GM18507 (cell line): ENCODE data around the gene TRIM26.
"Not testable (repeated sequence)": the region's sequence is repeated elsewhere in the genome, so short reads cannot be mapped to it uniquely, and the experiment has no call there.

Source experiments
- DNase-seq: peaks from one replicate; pipeline ENCODE4 v3.0.0; 2011; ENCODE audit warnings: low read depth; ENCODE audit not compliant: insufficient read length; ENCODE audit errors: extremely low spot score
- FAIRE-seq: peaks from 2 replicates; lab custom pipeline; 2011; peaks lifted over from hg19 to GRCh38; lab: Jason Lieb, UNC

Gene TRIM26

GRCh38 chr6:30184417-30185031 lies 28.7 kb downstream of the TRIM26 start:
- FAIRE-seq, result no peak
- DNase-seq, result no peak

- FAIRE-seq (no peak), DNase-seq (no peak)
Observed at GRCh38 chr6:30180145-30180544, 33.1 kb downstream of the TRIM26 start.

- FAIRE-seq, result no peak
Observed at GRCh38 chr6:30178837-30179236, 34.4 kb downstream of the TRIM26 start.

GRCh38 chr6:30175765-30176164 lies 37.4 kb downstream of the TRIM26 start:
- DNase-seq (no peak), FAIRE-seq (no peak)

More at GRCh38 chr6:30178837-30179236, 34.4 kb downstream of the TRIM26 start:
- no peak for DNase-seq

- FAIRE-seq, result no peak
- DNase-seq, result no peak
Observed at GRCh38 chr6:30172681-30173080, 40.5 kb downstream of the TRIM26 start.

- DNase-seq, result no peak
- FAIRE-seq, result no peak
Observed at GRCh38 chr6:30171677-30172471, 41.3 kb downstream of the TRIM26 start.

- no peak for DNase-seq
- peak; percentile 70 for FAIRE-seq
Observed at GRCh38 chr6:30169658-30170614, 43.3 kb downstream of the TRIM26 start.

GRCh38 chr6:30168741-30169140 lies 44.5 kb downstream of the TRIM26 start:
- FAIRE-seq, result no peak
- no peak for DNase-seq

GRCh38 chr6:30167101-30167500 lies 46.1 kb downstream of the TRIM26 start:
- no peak for DNase-seq
- FAIRE-seq, result peak; percentile 26

GRCh38 chr6:30165238-30165637 lies 48.0 kb downstream of the TRIM26 start:
- FAIRE-seq, DNase-seq: not testable (repeated sequence)

GRCh38 chr6:30164714-30165113 lies 48.5 kb downstream of the TRIM26 start:
- DNase-seq (no peak), FAIRE-seq (no peak)

- FAIRE-seq (no peak), DNase-seq (no peak)
Observed at GRCh38 chr6:30163918-30164654, 49.1 kb downstream of the TRIM26 start.

GRCh38 chr6:30163090-30163917 lies 49.9 kb downstream of the TRIM26 start, which contains the start of gene TRIM15:
Gene TRIM15 (plus strand): TSS chr6:30163546. CDS start chr6:30163685, 139 bp downstream.
- FAIRE-seq (no peak), DNase-seq (no peak)

GRCh38 chr6:30162265-30163089 lies 50.7 kb downstream of the TRIM26 start:
- FAIRE-seq (no peak), DNase-seq (no peak)

GRCh38 chr6:30160785-30161531 lies 52.2 kb downstream of the TRIM26 start, which contains the start of gene TRIM10:
Gene TRIM10 (minus strand): TSS chr6:30161211. CDS start chr6:30160858, 353 bp downstream.
- FAIRE-seq (no peak), DNase-seq (no peak)

GRCh38 chr6:30160008-30160784 lies 53.0 kb downstream of the TRIM26 start:
- DNase-seq (no peak), FAIRE-seq (no peak)
